Effector CD4-positive, alpha-beta T cell (primary cell): ENCODE data around the gene CTIF.
"Not testable (repeated sequence)": the region's sequence is repeated elsewhere in the genome, so short reads cannot be mapped to it uniquely, and the experiment has no call there.

Experiments
- DNase-seq: peaks from one replicate; pipeline ENCODE4 v3.0.0-alpha.2; 2020

CTIF gene

GRCh38 chr18:48715711-48716361 lies 177.0 kb downstream of the CTIF start:
- DNase-seq: no peak

GRCh38 chr18:48717227-48717626 lies 178.4 kb downstream of the CTIF start:
- not testable (repeated sequence) for DNase-seq

- DNase-seq: no peak
Measured at GRCh38 chr18:48718251-48718959, 179.6 kb downstream of the CTIF start.

DNA sequence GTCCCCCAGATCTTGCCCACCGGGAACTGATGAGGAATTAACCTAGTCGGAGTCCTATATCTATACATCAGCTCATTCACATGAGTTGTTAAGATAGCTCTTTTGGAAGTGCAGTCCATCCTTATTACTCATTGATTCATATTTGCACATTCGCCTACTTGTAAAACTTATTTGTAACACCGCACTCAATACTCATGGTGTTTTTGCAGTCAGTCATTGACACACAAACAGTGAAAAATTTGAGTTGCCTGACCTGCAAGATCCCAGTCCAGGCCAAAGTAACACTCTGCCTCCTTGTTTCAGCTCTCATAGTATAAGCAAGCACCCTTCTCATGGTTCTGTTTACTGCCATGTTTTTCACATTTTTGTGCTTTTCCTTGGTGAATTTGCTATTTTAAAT lies 180.6 kb downstream of the CTIF start:
- DNase-seq: no peak

GRCh38 chr18:48719974-48720654 lies 181.3 kb downstream of the CTIF start:
- DNase-seq: no peak

DNA sequence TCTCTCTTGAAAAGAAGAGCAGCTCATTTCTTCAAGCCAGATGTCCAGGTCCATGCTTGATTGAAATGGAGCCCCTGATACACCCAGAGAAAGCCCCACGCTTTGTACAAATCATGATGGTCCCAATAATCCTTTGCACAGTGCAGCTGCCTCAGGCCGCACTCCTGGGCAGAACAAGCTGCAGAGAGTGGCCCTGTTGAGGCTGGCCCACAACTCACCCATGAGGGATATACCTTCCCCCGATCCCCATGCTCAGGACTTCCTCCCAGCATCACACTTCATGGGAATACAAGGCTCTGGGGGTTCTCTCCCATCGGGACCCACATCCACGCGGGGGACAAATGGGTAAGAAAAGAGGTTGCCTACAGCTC lies 181.8 kb downstream of the CTIF start:
- DNase-seq: no peak

- no peak for DNase-seq
Measured at GRCh38 chr18:48721312-48721711, 182.5 kb downstream of the CTIF start.

DNA sequence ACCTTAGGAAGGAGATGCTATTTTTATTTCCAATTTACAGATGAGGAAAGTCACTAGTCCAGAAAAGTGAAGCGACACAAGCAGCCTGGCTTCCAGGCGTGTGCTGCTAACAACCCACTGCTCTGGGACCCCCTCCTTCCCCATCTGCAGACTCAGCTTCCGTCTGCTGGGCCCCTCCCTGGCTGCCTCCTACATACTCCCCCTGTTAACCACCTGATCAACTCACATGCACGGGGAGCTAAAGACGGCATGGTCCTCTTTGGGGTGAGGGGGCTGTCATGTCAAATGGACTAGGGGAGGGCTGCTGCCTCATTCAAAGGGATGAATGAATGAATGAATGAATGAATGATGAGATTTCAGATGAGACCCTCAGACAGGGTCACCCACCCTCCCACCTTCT lies 184.2 kb downstream of the CTIF start:
- DNase-seq: no peak

GRCh38 chr18:48723837-48724236 lies 185.0 kb downstream of the CTIF start:
- no peak for DNase-seq

DNA sequence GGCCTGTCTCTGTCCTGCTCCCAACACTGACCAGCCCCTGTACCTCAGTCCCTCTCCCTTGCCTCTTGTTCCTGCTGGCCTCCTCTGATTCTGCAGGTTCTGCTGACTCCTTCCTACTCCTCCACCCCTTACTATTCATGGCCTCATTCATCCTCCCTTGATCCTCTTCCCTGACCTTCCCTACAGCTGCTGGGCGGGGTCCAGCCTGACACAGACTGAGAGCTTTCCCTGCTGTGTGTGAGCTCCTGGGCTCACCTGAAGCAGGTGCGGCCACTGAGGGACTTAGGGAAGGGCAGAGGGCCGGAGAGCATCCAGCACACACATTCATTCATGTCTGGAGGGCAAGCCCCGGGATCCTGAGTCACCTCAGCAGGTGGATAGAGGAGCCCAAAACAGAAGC lies 185.6 kb downstream of the CTIF start:
- DNase-seq: no peak

GRCh38 chr18:48724939-48725338 lies 186.1 kb downstream of the CTIF start:
- no peak for DNase-seq

- DNase-seq: no peak
Measured at GRCh38 chr18:48725562-48725961, 186.7 kb downstream of the CTIF start.

- no peak for DNase-seq
Measured at GRCh38 chr18:48727681-48728080, 188.8 kb downstream of the CTIF start.

DNA sequence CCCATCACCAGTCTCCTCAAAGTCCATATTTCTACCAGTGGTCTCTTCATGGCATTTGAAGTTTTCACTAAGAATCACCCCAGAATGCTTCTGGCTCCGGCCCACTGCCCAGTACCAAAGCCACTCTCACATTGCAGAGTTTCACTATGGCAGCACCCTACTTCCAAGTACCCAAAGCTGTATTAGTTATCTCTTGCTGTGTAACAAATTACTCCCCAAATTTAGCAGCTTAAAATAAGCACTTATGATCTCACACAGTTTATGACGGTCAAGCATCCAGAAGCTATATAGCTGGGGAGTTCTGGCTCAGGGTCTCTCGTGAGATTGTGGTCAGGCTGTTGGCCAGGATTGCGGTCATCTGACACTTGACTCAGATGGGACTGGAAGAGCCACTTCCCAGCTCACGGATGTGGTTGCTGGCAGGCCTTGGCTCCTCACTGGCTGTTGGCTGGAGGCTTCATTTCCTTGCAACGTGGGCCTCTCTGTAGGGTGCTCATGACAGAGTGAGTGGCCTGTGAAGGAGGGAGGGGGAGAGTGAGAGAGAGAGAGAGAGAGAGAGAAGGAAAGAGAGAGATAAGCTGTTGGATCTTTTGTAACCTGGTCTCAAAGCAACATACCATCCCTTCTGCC lies 189.5 kb downstream of the CTIF start:
- DNase-seq: no peak

DNA sequence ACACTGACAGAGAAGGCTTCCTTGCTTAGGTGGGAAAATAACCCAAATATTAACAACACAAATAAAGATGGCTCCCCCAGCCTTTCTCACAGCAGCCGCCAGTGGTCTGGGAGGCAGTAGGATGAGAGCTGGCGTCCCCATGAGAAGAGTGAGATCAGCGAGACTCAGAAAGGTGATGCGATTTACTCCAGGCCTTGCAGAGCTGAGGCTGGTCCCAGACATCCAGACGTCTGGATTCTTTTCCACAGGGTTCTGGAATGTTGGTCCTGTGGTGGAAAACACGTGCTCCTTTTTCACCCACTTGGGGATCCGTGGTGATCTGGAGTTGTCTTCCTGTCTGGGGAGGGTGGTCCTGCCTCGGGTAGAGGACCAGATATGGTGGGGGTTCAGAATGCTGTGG lies 190.6 kb downstream of the CTIF start:
- no peak for DNase-seq

GRCh38 chr18:48730010-48730409 lies 191.2 kb downstream of the CTIF start:
- DNase-seq: no peak

GRCh38 chr18:48732767-48733424 lies 194.1 kb downstream of the CTIF start:
- no peak for DNase-seq

DNA sequence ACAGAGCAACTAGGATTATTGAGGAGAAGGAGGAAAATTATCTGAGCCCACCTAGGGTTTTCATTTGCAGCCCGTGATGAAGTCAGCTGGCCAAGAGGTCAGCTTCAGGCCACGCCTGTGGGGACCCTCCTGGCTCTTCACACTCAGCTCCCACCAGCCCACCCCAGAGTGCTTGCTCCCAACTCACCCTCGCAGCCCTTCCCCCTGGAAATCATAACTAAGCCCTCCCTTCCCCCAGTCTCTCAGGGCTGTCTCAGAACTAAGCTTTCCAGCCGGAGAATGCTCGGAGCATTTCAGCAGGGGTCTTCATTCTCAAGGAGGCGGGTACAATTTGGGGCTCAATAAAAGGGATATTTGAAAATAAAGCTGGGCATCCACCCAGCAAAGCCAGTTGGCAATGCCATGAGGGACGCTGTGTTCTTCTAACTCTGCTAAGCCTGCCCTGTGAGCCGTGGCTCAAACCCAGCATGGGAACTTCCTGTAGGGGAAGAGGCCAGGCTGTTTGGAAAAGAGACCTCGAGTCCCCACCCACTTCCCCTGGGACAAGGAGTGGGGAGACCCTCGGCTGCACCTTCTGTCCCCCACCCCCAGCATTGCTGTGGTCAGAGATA lies 194.9 kb downstream of the CTIF start:
- DNase-seq: no peak

DNA sequence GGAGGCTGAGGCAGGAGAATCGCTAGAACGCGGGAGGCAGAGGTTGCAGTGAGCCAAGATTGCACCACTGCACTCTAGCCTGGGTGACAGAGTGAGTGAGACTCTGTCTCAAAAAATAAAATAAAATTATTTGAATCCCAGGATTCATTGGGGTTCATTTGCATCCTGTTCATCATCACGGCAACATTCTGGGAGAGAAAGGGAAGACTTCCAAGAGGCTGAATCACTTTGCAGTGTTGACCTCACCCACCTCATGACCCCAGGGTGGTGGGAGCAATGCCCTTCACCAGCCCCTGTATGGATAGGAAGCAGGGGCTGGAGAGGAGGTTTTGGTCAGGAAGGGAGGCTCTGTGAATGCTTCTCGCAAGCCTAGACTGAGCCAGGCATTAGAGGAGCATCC lies 195.6 kb downstream of the CTIF start:
- no peak for DNase-seq

- DNase-seq: no peak
Measured at GRCh38 chr18:48735080-48735676, 196.3 kb downstream of the CTIF start.

GRCh38 chr18:48735681-48736255 lies 196.9 kb downstream of the CTIF start:
- no peak for DNase-seq
